Hepatocyte (in vitro differentiated cells): ENCODE data around the gene MAP4. TPM values are rescaled to one million over a fixed set of nuclear protein-coding genes. Genes with fewer than 3 reads are reported as not detected.

ENCODE experiments used
- DNase-seq: peaks from one replicate; pipeline ENCODE4 v3.0.0-alpha.2; 2016; ENCODE audit warnings: low spot score
- H2AFZ ChIP-seq: fragments of 200-600 bp; sonication (generic); 2 replicates; pipeline ENCODE4 v1.6.0; 2016; ENCODE audit warnings: antibody characterized with exemption, mild to moderate bottlenecking
- H3K27ac ChIP-seq: fragments of 200-600 bp; sonication (generic); 2 replicates; pipeline ENCODE4 v1.5.1; 2016; ENCODE audit warnings: mild to moderate bottlenecking
- H3K27me3 ChIP-seq: fragments of 200-600 bp; sonication (generic); 2 replicates; pipeline ENCODE4 v1.6.1; 2016
- H3K36me3 ChIP-seq: fragments of 200-600 bp; sonication (generic); replicated peaks from 2 replicates; pipeline ENCODE4 v1.5.1; 2016; ENCODE audit warnings: low read depth; ENCODE audit not compliant: insufficient read depth
- H3K4me1 ChIP-seq: fragments of 200-600 bp; sonication (generic); 2 replicates; pipeline ENCODE4 v1.5.1; 2016; ENCODE audit warnings: mild to moderate bottlenecking, moderate library complexity; ENCODE audit not compliant: insufficient read depth
- H3K4me2 ChIP-seq: fragments of 200-600 bp; sonication (generic); 2 replicates; pipeline ENCODE4 v1.6.0; 2016
- H3K4me3 ChIP-seq: fragments of 200-600 bp; sonication (generic); 2 replicates; pipeline ENCODE4 v1.5.1; 2016; ENCODE audit warnings: mild to moderate bottlenecking
- H3K79me2 ChIP-seq: fragments of 200-600 bp; sonication (generic); 2 replicates; pipeline ENCODE4 v1.6.0; 2017; ENCODE audit warnings: mild to moderate bottlenecking
- H3K9me2 ChIP-seq: fragments of 200-600 bp; sonication (generic); replicated peaks from 2 replicates; pipeline ENCODE4 v1.6.0; 2017; ENCODE audit warnings: mild to moderate bottlenecking; ENCODE audit not compliant: insufficient read depth
- H3K9me3 ChIP-seq: fragments of 200-600 bp; sonication (generic); 2 replicates; pipeline ENCODE4 v1.5.1; 2016; ENCODE audit warnings: low read depth, mild to moderate bottlenecking
- H4K20me1 ChIP-seq: fragments of 200-600 bp; sonication (generic); 2 replicates; pipeline ENCODE4 v1.6.0; 2016; ENCODE audit warnings: mild to moderate bottlenecking; ENCODE audit not compliant: insufficient read depth, poor library complexity, severe bottlenecking
- EZH2 ChIP-seq: fragments of 200-600 bp; sonication (generic); IDR thresholded peaks from 2 replicates; pipeline ENCODE4 v1.6.1; 2016; ENCODE audit warnings: antibody characterized with exemption, mild to moderate bottlenecking, borderline replicate concordance
- EZH2phosphoT487 ChIP-seq: fragments of 200-600 bp; sonication (generic); IDR thresholded peaks from one replicate; pipeline ENCODE4 v1.6.1; 2018; ENCODE audit warnings: antibody characterized with exemption, mild to moderate bottlenecking, low read depth, moderate library complexity; ENCODE audit not compliant: unreplicated experiment, severe bottlenecking
- WGBS: methylation state at CpG from one replicate; pipeline ENCODE4 v1.1.6; 2016; ENCODE audit warnings: low lambda C conversion rate; ENCODE audit errors: missing lambda C conversion rate; 5-methylcytosine and 5-hydroxymethylcytosine counted together
- polyA plus RNA-seq: library from polyadenylated mRNA; unstranded; fragments of >200 nt; fragmentation: Nextera tagmentation; extraction: Ambion mirVana; gene quantifications from 2 replicates; pipeline ENCODE4 v1.2.1, GENCODE V29; 2016
- total RNA-seq: library from RNA; depleted of rRNA; stranded (reverse); fragments of >200 nt; gene quantifications from 2 replicates; pipeline ENCODE4 v1.2.3, GENCODE V29; 2014
- TF ChIP-seq, protein P1 (sequence below): fragments of 200-600 bp; sonication (generic); IDR thresholded peaks from 2 replicates; pipeline ENCODE4 v1.5.1; 2016; ENCODE audit warnings: antibody characterized with exemption, mild to moderate bottlenecking; ENCODE audit not compliant: poor library complexity

The MAP4 gene
- total and polyA plus RNA-seq, 2 experiments from 2014 or later: 85.5 to 91.3 TPM

DNA sequence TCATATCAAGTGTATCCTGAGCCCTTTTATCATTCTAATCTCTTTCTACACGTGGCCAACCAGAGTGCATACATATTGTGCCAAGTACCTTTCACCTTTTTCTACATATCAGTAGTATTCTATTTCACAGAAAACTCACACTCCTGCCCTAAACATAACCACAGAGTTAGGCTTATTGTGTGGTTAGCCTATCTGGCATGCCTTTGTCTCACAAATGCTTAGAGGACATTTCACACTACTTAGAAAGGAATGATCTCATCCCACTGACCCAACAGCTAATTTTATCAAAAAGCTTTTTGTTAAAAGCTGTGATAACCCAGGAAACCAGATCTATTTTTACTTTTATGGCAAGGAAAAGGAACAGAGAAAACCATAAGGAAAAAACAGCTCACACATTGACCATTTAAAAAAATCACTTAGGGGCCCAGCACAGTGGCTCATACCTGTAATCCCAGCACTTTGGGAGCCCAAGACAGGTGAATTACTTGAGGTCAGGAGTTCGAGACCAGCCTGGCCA, 17.8 kb upstream of the MAP4 start:
- Histone ChIP-seq H3K9me2 (no peaks in the 10 kb centered on the region), H3K4me3 (no peak overlapping the region)
- WGBS: 60% methylated on average over 2 of the region's 2 CpGs

DNA sequence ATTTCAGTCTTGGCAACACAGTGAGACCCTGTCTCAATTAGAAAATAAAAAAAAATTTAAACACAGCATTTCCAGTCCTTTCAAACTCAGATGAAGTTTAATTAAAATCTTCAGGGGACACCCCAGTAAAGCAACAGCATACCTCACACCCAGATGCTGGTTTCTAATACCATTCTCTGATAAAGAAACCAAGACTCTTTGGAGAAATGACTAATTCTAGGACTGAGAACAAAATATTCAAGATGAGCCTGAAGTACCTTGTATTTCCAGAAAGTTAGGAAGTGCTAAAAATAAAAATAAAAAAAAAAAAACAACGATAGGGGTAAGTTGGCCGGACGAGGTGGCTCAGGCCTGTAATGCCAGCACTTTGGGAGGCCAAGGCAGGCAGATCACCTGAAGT, 14.0 kb upstream of the MAP4 start:
- H3K79me2 ChIP-seq: peaks cover 94% of the 10 kb centered on the region

More for the DNA sequence above, 17.8 kb upstream of the MAP4 start:
- DNase-seq: peak; percentile 8
- H3K4me2 ChIP-seq: no peak overlapping the region
- peak overlapping the region; percentile 64 for H3K27ac ChIP-seq
- no peaks in the 10 kb centered on the region for H3K27me3 ChIP-seq
- peaks cover 14% of the 10 kb centered on the region for H3K4me1 ChIP-seq
- H4K20me1 ChIP-seq: peaks cover 30% of the 10 kb centered on the region
- H3K79me2 ChIP-seq: peaks cover 94% of the 10 kb centered on the region
- no peak overlapping the region for H2AFZ ChIP-seq
- no peak for TF ChIP-seq EZH2
- no peaks in the 10 kb centered on the region for H3K36me3 ChIP-seq
- H3K9me3 ChIP-seq: no peaks in the 10 kb centered on the region

DNA sequence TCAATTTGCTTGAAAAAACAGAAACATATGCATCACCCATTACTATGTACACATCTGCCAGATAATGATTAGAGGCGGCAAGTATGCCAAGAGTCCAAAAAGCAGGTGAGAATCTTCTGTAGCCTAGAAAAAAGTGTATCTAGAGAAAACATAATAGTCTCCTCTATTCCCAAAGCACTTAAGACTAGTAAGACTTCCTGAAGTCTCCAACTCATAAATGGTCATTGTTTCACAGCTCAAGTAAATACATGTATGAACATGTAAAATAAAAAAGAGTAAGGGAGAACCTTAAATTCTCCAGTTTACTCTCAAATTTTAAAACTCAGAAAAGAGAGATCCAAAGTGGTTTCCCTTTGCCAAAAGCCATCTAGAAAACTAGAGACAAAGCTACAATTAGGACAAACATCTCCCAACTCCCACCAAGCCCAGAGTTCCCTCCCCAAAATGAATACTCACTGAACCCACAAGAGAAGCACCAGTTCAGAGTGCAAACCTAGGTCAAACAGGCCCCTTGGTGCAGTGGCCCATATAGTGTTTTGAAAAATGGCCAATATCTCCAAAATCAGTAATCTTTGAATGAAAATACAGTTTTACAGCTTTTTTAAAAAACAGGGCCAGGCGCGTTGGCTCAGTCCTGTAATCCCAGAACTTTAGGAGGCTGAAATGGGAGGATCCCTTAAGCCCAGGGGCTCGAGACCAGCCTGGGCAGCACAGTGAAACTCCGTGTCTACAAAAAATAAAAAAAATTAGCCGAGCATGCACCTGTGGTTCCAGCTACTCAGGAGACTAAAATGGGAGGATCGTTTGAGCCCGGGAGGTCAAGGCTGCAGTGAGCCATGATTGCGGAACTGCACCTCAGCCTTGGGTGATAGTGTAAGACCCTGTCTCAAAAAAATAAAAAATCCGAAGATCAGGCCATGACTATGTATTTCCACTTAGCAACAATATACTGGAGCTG, 11.0 kb upstream of the MAP4 start:
- H3K36me3 ChIP-seq: no peaks in the 10 kb centered on the region
- H3K9me3 ChIP-seq: no peaks in the 10 kb centered on the region
- H3K9me2 ChIP-seq: no peaks in the 10 kb centered on the region
- WGBS: 90% methylated on average over 10 of the region's 10 CpGs
- no peaks in the 10 kb centered on the region for H3K27me3 ChIP-seq
- peaks cover 100% of the 10 kb centered on the region for H3K79me2 ChIP-seq
- no peak for DNase-seq
- H3K4me2 ChIP-seq: no peak overlapping the region
- TF ChIP-seq, protein P1, sequence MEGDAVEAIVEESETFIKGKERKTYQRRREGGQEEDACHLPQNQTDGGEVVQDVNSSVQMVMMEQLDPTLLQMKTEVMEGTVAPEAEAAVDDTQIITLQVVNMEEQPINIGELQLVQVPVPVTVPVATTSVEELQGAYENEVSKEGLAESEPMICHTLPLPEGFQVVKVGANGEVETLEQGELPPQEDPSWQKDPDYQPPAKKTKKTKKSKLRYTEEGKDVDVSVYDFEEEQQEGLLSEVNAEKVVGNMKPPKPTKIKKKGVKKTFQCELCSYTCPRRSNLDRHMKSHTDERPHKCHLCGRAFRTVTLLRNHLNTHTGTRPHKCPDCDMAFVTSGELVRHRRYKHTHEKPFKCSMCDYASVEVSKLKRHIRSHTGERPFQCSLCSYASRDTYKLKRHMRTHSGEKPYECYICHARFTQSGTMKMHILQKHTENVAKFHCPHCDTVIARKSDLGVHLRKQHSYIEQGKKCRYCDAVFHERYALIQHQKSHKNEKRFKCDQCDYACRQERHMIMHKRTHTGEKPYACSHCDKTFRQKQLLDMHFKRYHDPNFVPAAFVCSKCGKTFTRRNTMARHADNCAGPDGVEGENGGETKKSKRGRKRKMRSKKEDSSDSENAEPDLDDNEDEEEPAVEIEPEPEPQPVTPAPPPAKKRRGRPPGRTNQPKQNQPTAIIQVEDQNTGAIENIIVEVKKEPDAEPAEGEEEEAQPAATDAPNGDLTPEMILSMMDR: no peak
- TF ChIP-seq EZH2 (no peak), EZH2phosphoT487 (no peak)
- no peak overlapping the region for H2AFZ ChIP-seq
- H4K20me1 ChIP-seq: peaks cover 55% of the 10 kb centered on the region
- H3K27ac ChIP-seq: no peak overlapping the region
- no peak overlapping the region for H3K4me3 ChIP-seq
- peaks cover 22% of the 10 kb centered on the region for H3K4me1 ChIP-seq

More for the DNA sequence above, 14.0 kb upstream of the MAP4 start:
- Histone ChIP-seq H3K36me3 (no peaks in the 10 kb centered on the region), H3K27ac (no peak overlapping the region), H2AFZ (no peak overlapping the region), H3K4me1 (peaks cover 17% of the 10 kb centered on the region), H3K9me2 (no peaks in the 10 kb centered on the region), H3K4me3 (no peak overlapping the region), H3K4me2 (no peak overlapping the region), H3K9me3 (no peaks in the 10 kb centered on the region), H3K27me3 (no peaks in the 10 kb centered on the region), H4K20me1 (peaks cover 42% of the 10 kb centered on the region)
- no peak for TF ChIP-seq EZH2
- TF ChIP-seq, protein P1: no peak
- no peak for TF ChIP-seq EZH2phosphoT487
- DNase-seq: no peak
- WGBS: 96% methylated on average over 3 of the region's 3 CpGs

- peaks cover 22% of the 10 kb centered on the region for H3K4me1 ChIP-seq
- no peaks in the 10 kb centered on the region for H3K9me3 ChIP-seq
- peaks cover 52% of the 10 kb centered on the region for H4K20me1 ChIP-seq
- no peak overlapping the region for H3K4me3 ChIP-seq
- TF ChIP-seq EZH2phosphoT487: no peak
- TF ChIP-seq, protein P1: no peak
- TF ChIP-seq EZH2: no peak
- H3K27ac ChIP-seq: no peak overlapping the region
- 77% methylated on average over 2 of the region's 2 CpGs for WGBS
- no peaks in the 10 kb centered on the region for H3K27me3 ChIP-seq
- no peak for DNase-seq
- no peak overlapping the region for H2AFZ ChIP-seq
- no peaks in the 10 kb centered on the region for H3K9me2 ChIP-seq
- no peak overlapping the region for H3K4me2 ChIP-seq
- peaks cover 100% of the 10 kb centered on the region for H3K79me2 ChIP-seq
- H3K36me3 ChIP-seq: no peaks in the 10 kb centered on the region
Measured at GRCh38 chr3:48026098-48026497, 9.9 kb upstream of the MAP4 start.
